PFSK-1 (cell line): ENCODE results near the gene STON2.

ENCODE experiments used
- FOXP2 ChIP-seq: optimal IDR thresholded peaks from 2 replicates; pipeline ENCODE3; 2011; ENCODE audit warnings: borderline replicate concordance, control low read depth, inconsistent platforms; ENCODE audit not compliant: insufficient read depth; ENCODE audit errors: extremely low read length, extremely low read depth
- POLR2AphosphoS5 ChIP-seq: IDR thresholded peaks from 2 replicates; pipeline ENCODE4 v1.6.1; 2012; ENCODE audit warnings: low read depth, mild to moderate bottlenecking, control low read depth, low read length, moderate library complexity
- SIN3A ChIP-seq: IDR thresholded peaks from 2 replicates; pipeline ENCODE4 v1.6.1; 2012; ENCODE audit warnings: mild to moderate bottlenecking, low read length, moderate library complexity, borderline replicate concordance; ENCODE audit not compliant: insufficient read depth
- TAF1 ChIP-seq: IDR thresholded peaks from 2 replicates; pipeline ENCODE4 v1.6.1; 2012; ENCODE audit warnings: low read length, control low read depth, borderline replicate concordance; ENCODE audit not compliant: insufficient read depth
- TF ChIP-seq, protein P1 (sequence below), 2 experiments: IDR thresholded peaks; 2 replicates each; pipeline versions ENCODE4 v1.6.1 to v1.8.0; 2011 to 2012; ENCODE audit warnings: low read depth in 2 of 2, low read length in 2 of 2, control low read depth in 1 of 2, inconsistent platforms in 1 of 2, mild to moderate bottlenecking in 1 of 2, moderate library complexity in 1 of 2; ENCODE audit not compliant: insufficient read depth in 1 of 2

The STON2 gene

DNA sequence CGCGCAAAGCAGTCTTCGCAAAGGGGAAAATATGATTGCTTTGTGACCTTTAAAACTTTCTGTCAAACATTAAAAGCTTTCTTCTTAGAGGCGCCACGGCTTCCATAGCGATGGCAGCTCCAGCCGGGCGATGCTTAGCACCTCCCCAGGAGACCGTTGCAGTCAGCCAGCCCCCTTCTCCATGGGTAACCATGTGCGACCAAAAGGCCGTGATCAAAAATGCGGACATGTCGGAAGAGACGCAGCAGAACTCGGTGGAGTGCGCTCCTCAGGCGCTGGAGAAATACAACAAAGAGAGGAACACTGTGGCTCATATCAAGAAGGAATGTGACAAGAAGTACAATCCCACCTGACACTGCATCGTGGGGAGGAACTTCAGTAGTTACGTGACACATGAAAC is 12.7 kb upstream of the STON2 start:
- TF ChIP-seq POLR2AphosphoS5: no peak
- no peak for TF ChIP-seq FOXP2
- TF ChIP-seq SIN3A: no peak
- no peak for TF ChIP-seq TAF1
- TF ChIP-seq, protein P1, sequence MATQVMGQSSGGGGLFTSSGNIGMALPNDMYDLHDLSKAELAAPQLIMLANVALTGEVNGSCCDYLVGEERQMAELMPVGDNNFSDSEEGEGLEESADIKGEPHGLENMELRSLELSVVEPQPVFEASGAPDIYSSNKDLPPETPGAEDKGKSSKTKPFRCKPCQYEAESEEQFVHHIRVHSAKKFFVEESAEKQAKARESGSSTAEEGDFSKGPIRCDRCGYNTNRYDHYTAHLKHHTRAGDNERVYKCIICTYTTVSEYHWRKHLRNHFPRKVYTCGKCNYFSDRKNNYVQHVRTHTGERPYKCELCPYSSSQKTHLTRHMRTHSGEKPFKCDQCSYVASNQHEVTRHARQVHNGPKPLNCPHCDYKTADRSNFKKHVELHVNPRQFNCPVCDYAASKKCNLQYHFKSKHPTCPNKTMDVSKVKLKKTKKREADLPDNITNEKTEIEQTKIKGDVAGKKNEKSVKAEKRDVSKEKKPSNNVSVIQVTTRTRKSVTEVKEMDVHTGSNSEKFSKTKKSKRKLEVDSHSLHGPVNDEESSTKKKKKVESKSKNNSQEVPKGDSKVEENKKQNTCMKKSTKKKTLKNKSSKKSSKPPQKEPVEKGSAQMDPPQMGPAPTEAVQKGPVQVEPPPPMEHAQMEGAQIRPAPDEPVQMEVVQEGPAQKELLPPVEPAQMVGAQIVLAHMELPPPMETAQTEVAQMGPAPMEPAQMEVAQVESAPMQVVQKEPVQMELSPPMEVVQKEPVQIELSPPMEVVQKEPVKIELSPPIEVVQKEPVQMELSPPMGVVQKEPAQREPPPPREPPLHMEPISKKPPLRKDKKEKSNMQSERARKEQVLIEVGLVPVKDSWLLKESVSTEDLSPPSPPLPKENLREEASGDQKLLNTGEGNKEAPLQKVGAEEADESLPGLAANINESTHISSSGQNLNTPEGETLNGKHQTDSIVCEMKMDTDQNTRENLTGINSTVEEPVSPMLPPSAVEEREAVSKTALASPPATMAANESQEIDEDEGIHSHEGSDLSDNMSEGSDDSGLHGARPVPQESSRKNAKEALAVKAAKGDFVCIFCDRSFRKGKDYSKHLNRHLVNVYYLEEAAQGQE (IDR thresholded peaks at IDR 0.05; ENCODE audit: insufficient read depth in 1 of 2, low read depth in 2 of 2, low read length in 2 of 2): no peak

GRCh38 chr14:81408595-81408994 is 8.5 kb upstream of the STON2 start:
- TF ChIP-seq, protein P1 (IDR thresholded peaks at IDR 0.05; ENCODE audit: insufficient read depth in 1 of 2, low read depth in 2 of 2, low read length in 2 of 2): no peak

- TF ChIP-seq FOXP2 (no peak), POLR2AphosphoS5 (no peak), TAF1 (no peak)
- TF ChIP-seq, protein P1 (IDR thresholded peaks at IDR 0.05; ENCODE audit: insufficient read depth in 1 of 2, low read depth in 2 of 2, low read length in 2 of 2): no peak
Observed at GRCh38 chr14:81406863-81407262, 6.7 kb upstream of the STON2 start.

GRCh38 chr14:81402123-81402495 is 2.0 kb upstream of the STON2 start:
- TF ChIP-seq FOXP2: no peak
- TF ChIP-seq POLR2AphosphoS5: no peak
- TF ChIP-seq SIN3A: no peak
- TF ChIP-seq TAF1: no peak
- TF ChIP-seq, protein P1 (IDR thresholded peaks at IDR 0.05; ENCODE audit: insufficient read depth in 1 of 2, low read depth in 2 of 2, low read length in 2 of 2): no peak

GRCh38 chr14:81401420-81402122 is 1.4 kb upstream of the STON2 start:
- TF ChIP-seq FOXP2 (no peak), POLR2AphosphoS5 (no peak), SIN3A (no peak), TAF1 (no peak)
- TF ChIP-seq, protein P1 (IDR thresholded peaks at IDR 0.05; ENCODE audit: insufficient read depth in 1 of 2, low read depth in 2 of 2, low read length in 2 of 2): no peak
